DOHH2 (cell line): ENCODE measurements around the gene AP1M2.

Experiments
- EZH2phosphoT487 ChIP-seq: fragments of 200-600 bp; sonication (generic); IDR thresholded peaks from 2 replicates; pipeline ENCODE4 v1.6.1; 2017; ENCODE audit warnings: borderline replicate concordance, mild to moderate bottlenecking, antibody characterized with exemption, low read length, moderate library complexity, mixed read lengths
- TF ChIP-seq, protein P1 (sequence below): fragments of 200-600 bp; sonication (generic); IDR thresholded peaks from one replicate; pipeline ENCODE4 v1.5.1; 2014; ENCODE audit warnings: antibody characterized with exemption, mild to moderate bottlenecking, low read depth, low read length; ENCODE audit not compliant: poor library complexity, severe bottlenecking

DNA sequence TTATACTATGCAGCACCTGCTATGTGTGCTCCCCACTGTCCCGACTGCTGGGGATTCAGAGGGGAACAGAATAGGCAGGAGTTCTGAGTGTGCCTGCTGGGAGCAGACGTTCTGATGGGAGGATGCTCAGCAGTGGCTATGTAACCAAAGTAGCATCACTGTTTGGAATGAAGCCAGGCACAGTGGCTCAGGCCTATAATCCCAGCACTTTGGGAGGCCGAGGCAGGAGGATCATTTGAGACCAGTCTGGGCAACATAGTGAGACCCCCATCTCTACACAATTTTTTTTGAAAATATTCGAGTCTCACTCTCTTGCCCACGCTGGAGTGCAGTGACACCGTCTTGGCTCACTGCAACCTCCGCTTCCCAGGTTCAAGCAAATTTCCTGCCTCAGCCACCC, 37.4 kb downstream of the AP1M2 start:
- TF ChIP-seq, protein P1, sequence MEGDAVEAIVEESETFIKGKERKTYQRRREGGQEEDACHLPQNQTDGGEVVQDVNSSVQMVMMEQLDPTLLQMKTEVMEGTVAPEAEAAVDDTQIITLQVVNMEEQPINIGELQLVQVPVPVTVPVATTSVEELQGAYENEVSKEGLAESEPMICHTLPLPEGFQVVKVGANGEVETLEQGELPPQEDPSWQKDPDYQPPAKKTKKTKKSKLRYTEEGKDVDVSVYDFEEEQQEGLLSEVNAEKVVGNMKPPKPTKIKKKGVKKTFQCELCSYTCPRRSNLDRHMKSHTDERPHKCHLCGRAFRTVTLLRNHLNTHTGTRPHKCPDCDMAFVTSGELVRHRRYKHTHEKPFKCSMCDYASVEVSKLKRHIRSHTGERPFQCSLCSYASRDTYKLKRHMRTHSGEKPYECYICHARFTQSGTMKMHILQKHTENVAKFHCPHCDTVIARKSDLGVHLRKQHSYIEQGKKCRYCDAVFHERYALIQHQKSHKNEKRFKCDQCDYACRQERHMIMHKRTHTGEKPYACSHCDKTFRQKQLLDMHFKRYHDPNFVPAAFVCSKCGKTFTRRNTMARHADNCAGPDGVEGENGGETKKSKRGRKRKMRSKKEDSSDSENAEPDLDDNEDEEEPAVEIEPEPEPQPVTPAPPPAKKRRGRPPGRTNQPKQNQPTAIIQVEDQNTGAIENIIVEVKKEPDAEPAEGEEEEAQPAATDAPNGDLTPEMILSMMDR = no peak
- TF ChIP-seq EZH2phosphoT487 = no peak
